GM19395 (cell line): ENCODE results near the gene SPDEF.

Source experiments
- ATAC-seq: cut with Tn5 transposase; IDR thresholded peaks from one replicate; pipeline ENCODE4 v1.9.1; 2021; ENCODE audit warnings: mild to moderate bottlenecking, moderate library complexity; ENCODE audit not compliant: unreplicated experiment

Gene SPDEF

GRCh38 chr6:34583861-34584604 is 27.9 kb upstream of the SPDEF start:
- ATAC-seq, result no peak

- no peak for ATAC-seq
Observed at GRCh38 chr6:34583461-34583860, 27.3 kb upstream of the SPDEF start.

- no peak for ATAC-seq
Observed at GRCh38 chr6:34581561-34581920, 25.4 kb upstream of the SPDEF start.

DNA sequence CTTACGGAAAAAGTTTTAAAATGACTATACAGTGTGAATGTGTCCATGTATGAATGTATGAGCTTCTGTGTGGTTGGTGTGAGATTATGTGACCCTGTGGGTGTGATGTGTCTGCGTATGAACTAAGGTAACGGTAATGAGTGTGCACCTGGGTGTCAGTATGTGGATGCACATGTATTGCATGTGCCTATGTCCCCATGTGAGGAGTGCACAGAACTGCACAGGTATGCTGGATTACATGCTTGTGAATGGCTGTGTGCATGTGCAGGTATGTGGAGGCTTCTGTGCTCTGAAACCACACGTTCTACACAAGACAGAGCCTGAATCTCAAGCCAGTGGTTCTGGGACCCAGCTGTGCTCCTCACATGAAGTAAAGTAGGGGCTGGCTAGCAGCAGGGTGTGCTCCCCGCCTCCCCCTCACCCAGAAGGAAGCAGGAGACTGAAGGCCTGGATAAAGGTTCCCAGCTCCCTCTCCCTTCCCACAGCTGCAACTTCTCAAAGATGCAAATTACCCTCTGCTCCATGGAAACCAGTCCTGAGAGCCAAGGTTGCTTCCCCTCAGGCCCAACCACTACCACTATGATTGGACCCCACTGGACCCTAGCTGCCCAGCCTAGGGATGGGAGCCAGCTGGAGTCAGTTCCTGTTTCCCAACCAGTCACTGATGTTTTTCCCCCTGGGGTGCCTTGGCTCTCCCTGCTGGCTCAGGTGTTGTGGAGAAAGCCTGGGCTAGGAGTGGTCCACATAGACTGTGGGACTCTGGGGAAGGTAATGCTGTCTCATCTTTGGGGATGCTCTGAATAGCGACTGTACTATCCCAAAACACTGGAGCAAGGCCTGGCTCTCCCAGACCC is 24.8 kb upstream of the SPDEF start:
- ATAC-seq, result no peak

- no peak for ATAC-seq
Observed at GRCh38 chr6:34578445-34579262, 22.5 kb upstream of the SPDEF start.

- ATAC-seq, result no peak
Observed at GRCh38 chr6:34576286-34576955, 20.3 kb upstream of the SPDEF start.

DNA sequence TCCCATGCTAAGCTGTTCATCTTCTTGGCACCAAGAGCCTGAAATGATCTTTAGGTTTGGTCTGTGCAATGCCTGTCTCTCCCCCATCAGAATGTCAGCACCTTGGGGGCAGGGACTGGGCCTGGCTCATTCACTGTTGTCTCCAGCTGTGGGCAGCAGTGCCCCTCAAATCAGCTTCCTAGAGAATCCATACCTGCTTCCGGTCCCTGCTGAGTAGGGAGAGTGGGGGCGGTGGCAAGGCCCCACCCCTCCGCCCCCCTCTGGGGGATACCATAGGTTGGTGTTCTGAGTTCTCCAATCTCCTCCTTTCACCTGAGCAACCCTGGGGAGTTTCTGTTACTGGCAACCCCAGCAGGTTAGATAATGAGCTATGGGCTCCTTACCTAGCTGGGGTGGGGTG is 19.2 kb upstream of the SPDEF start:
- no peak for ATAC-seq

GRCh38 chr6:34574647-34575293 is 18.6 kb upstream of the SPDEF start:
- no peak for ATAC-seq

- ATAC-seq, result no peak
Observed at GRCh38 chr6:34573567-34574183, 17.5 kb upstream of the SPDEF start.

- no peak for ATAC-seq
Observed at GRCh38 chr6:34572585-34572984, 16.5 kb upstream of the SPDEF start.

- ATAC-seq, result no peak
Observed at GRCh38 chr6:34572021-34572420, 15.9 kb upstream of the SPDEF start.

- no peak for ATAC-seq
Observed at GRCh38 chr6:34571388-34571787, 15.3 kb upstream of the SPDEF start.

DNA sequence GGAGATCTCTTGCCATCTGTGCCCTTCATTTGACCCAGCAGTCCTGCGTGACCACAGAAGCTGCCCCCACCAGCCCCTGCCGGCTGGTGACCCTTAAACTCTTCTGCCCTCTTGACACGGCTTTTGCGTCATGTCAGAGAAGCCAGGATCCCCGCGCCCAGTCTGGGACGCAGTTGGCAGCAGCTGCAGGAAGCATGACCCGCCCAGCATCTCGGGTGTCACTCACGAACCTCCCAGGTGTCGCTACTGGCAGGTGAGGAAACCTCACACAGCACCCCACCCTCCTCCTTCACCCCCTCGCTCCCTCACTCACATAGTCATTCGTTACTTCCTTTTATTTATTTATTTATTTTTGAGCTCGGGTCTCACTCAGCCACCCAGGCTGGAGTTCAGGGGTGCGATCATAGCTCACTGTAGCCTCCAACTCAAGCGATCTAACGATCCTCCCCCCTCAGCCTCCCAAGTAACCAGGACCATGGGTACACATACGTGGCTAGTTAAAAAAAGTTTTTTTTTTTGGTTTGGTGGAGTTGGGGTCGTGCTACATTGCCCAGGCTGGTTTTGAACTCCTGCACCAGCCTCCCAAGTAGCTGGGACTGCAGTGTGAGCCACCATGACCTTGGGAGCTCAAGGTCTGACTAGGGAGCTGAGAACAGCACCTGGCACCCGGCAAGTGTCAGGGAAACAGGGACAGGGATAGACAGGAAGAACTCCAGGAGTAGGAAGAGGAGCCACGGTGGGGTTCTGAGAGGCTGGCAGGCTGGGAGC is 14.1 kb upstream of the SPDEF start:
- ATAC-seq, result no peak

GRCh38 chr6:34569361-34569973 is 13.3 kb upstream of the SPDEF start:
- no peak for ATAC-seq

DNA sequence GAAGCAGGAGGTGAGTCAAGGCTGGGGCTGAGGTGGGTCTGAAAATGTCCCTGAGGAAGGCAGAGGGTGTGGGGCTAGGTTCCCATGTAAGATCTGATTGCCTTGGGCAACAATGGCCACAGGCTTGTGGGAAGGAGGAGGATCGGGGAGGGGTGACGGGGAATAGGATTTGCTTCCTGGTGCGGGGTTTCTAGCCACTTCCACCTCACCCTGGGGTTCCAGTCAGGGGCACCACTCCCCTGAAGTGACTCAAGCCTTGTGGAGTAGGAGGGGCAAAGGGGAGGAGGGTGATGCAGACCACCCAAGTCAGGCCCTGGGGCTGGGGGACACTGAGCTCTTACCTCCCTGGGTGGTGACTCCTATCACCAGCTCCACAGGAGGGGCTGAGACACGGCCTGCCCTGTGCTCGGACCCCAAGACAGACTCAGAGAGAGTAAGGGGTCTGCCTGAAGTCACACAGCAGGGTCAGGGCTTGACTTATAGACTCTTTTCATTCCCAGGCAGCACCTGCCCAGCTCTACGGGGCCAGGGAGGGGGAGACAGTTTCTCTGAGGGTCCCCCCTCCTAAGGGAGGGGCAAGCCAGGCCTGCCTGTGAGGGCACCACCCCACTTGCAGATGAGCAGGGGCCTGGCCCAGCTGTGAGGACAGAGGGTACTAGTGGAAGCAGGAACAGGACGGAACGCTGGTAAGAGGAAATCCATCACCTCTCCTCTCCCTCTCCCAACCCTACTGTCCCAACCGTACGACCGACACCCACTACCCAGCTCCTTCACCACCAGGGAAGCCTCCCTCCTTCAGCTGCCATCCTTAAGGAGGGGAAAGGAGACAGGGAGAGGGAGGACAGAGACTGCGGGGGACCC is 12.4 kb upstream of the SPDEF start:
- no peak for ATAC-seq

DNA sequence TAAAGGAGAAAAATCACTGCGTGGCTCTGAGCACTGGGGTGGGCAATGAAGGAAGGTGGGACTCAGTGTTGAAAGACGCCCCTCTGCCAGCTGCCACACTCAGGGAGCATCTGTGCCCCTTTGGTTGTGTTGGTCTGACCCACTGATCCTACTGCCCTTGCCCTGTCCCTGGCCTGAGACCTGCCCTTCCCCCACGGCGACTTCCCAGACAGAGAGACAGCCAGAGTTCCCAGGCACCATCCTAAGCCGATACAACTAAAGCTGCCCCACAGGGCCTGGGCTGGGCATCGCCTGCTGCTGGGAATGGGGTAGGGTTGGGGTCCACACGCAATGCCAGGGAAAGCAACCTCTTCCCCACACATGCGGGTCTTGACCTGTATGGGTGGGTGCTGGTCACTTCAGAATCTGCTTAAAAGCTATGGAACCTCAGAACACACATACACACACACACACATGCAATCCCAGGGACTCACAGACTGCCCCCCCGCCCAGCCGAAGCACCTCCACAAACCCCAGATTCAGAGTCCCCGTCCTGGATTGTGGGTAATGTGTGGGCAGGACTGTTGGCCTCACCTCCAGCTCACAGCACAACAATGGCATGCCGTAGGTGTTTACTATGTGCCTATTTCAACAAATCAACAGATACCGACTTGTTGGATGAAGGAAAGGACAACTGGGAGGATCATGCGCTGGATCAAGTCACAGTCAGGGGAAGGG is 10.9 kb upstream of the SPDEF start:
- ATAC-seq, result no peak

DNA sequence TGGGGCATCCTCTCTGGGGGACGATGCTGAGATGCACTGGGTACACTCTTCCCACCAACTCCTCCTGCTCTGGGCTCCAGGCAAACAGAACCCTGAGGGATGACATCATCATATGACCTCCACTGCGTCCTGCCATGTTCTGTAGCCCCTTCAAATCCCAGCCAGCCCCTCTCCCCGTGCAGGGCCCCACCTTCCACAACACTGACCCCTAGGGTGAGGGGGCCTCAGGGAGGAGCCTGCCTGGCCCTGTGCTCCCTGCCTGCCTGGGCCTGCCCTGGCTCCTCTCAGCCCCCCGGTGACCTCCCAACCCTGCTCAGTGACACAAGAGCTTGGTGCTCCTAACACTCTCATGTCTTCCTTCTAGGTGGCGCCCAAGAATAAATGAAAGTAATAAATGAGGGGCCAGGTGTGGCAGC is 9.6 kb upstream of the SPDEF start:
- ATAC-seq, result no peak
